HG03520 (cell line): Measurements from ENCODE around the gene PIGS.

Experiments used
- ATAC-seq: cut with Tn5 transposase; IDR thresholded peaks from one replicate; pipeline ENCODE4 v1.9.1; 2021; ENCODE audit warnings: mild to moderate bottlenecking, moderate library complexity; ENCODE audit not compliant: unreplicated experiment

The PIGS gene

GRCh38 chr17:28551421-28552175 is 19.7 kb downstream of the PIGS start:
- ATAC-seq: no peak

- no peak for ATAC-seq
Observed at GRCh38 chr17:28550858-28551257, 20.5 kb downstream of the PIGS start.

GRCh38 chr17:28549236-28550132 is 21.8 kb downstream of the PIGS start:
- ATAC-seq: no peak

GRCh38 chr17:28548417-28549130 is 22.8 kb downstream of the PIGS start:
- ATAC-seq: no peak

GRCh38 chr17:28547623-28548416 is 23.5 kb downstream of the PIGS start:
- no peak for ATAC-seq

GRCh38 chr17:28547096-28547622 is 24.2 kb downstream of the PIGS start:
- ATAC-seq: no peak

GRCh38 chr17:28545787-28546415 is 25.4 kb downstream of the PIGS start:
- no peak for ATAC-seq

GRCh38 chr17:28545141-28545503 is 26.2 kb downstream of the PIGS start:
- no peak for ATAC-seq

GRCh38 chr17:28544402-28545140 is 26.8 kb downstream of the PIGS start:
- no peak for ATAC-seq

GRCh38 chr17:28541439-28541838 is 29.9 kb downstream of the PIGS start:
- ATAC-seq: no peak

GRCh38 chr17:28540231-28540630 is 31.1 kb downstream of the PIGS start:
- ATAC-seq: no peak

- ATAC-seq: no peak
Observed at GRCh38 chr17:28538296-28538895, 32.9 kb downstream of the PIGS start.

GRCh38 chr17:28537219-28537610 is 34.1 kb downstream of the PIGS start:
- no peak for ATAC-seq

- no peak for ATAC-seq
Observed at GRCh38 chr17:28536532-28537218, 34.6 kb downstream of the PIGS start.

- ATAC-seq: no peak
Observed at GRCh38 chr17:28534740-28535375, 36.5 kb downstream of the PIGS start.

- ATAC-seq: no peak
Observed at GRCh38 chr17:28533091-28533807, 38.1 kb downstream of the PIGS start.
